GM19395 (cell line): Measurements from ENCODE around the gene RTEL1.

Experiments
- ATAC-seq: cut with Tn5 transposase; IDR thresholded peaks from one replicate; pipeline ENCODE4 v1.9.1; 2021; ENCODE audit warnings: mild to moderate bottlenecking, moderate library complexity; ENCODE audit not compliant: unreplicated experiment

The RTEL1 gene

GRCh38 chr20:63698739-63699465 is 40.8 kb downstream of the RTEL1 start:
- ATAC-seq, result no peak

GRCh38 chr20:63699466-63700198 is 41.5 kb downstream of the RTEL1 start:
- no peak for ATAC-seq

DNA sequence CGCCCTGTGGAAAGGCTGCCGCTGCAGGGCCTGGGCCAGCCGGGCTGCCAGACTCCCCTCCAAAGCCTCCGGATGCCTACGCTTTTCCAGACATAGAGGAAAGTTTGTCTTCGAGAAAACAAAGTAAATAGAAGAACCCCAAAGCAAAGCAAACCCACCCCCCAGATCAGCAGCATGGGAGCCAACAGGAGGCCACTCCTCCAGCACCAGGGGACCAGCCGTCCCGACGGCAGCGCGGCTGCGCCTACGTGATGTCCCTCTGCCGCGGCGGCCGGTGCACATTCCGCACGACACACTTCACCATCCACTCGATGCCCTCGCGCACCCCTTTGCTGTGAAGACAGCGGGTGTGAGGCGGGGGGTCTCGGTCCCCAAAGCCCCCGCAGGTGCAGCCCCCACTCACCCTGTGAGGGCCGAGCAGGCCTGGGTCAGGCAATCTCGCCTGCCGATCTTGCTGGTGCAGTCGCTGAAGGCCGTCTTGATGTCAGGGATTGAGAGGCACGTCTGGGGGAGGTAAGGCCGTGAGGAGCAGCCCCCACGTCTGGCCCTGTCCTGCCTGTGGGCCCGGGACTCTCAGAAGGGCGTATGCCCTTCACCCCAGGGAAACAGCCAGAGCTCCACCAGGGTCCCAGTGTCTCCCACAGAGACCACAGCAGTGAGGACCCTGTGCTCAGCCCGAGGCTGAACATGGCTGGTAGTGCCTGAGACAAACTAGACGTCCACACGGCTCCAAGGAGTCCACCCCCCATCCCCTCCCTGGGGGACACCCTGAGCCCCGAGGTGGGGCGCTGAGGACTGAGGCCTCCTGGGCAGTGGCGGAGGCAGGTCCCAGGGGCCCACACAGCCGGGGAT is 42.3 kb downstream of the RTEL1 start:
- no peak for ATAC-seq

- no peak for ATAC-seq
Measured at GRCh38 chr20:63701051-63701328, 42.9 kb downstream of the RTEL1 start.

DNA sequence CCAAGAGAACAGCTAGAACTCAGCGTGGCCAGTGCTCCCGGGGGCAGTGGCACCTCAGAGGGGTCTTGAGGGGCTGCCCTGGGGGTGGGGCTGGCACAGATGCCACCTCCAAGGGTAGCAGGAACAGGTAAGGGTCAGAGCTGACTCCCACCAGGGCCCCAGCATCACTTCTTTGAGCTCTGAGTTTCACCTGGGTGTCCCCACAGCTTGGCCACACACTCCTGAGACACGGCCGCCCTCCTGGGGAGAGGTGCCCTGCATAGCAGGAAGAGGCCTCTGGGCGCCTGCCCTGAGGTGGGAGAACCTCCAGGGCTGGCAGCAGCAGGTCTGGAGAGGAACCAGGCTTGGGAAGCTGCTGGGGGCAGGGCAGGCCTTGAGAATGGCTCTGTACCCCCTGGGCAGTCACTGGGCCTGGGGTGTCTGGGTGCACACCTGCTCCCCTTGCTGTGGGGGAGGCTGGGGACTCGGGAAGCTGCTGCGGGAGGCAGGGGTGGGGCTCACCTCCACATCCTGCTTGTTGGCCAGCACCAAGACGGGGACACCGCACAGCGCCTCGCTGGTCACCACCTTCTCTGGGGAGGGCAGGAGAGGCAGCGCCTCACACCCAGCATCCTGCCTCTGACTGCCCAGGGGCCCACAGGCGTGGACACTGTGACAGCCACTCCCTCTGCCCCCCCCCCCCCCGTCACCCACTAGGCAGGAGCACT is 43.4 kb downstream of the RTEL1 start:
- ATAC-seq, result no peak

- no peak for ATAC-seq
Measured at GRCh38 chr20:63702036-63702665, 44.0 kb downstream of the RTEL1 start.

DNA sequence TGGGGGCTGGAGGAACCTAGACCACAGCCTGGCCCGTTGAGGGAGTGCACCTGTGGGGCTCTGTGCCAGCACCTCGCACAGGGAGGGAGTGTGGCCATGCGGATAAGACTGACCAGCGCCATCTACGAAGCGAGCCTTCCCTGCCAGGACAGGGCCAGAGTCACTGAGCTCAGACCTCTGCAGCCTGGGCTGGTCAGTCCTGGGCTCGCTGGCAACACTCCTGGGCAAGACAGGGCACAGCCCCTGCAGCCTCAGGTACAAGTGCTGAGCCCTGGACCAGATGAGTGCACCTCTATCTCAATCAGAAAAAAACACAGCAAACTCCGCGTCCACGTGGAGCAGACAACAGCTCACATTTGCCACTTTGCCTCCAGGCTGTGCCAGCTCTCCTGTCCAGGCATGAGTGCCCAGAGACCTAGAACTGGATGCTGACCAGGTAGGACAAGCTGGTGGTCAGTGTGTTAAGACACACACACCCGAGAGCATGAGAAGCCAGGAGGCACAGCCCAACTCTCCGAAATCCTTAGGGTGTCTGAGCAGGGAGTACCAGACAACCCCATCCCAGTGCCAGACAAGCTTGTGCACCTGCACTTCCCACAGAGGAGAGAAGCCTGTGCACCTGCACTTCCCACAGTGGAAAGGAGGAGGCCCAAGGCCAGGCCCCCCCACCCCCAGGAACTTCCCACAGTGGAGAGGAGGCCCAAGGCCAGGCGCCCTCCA is 44.8 kb downstream of the RTEL1 start:
- no peak for ATAC-seq

GRCh38 chr20:63703471-63703975 is 45.4 kb downstream of the RTEL1 start:
- ATAC-seq, result no peak

GRCh38 chr20:63703976-63704748 is 46.0 kb downstream of the RTEL1 start:
- no peak for ATAC-seq

- ATAC-seq, result no peak
Measured at GRCh38 chr20:63704749-63705117, 46.6 kb downstream of the RTEL1 start.

- no peak for ATAC-seq
Measured at GRCh38 chr20:63705232-63706026, 47.3 kb downstream of the RTEL1 start.

- no peak for ATAC-seq
Measured at GRCh38 chr20:63706027-63706695, 48.0 kb downstream of the RTEL1 start.

DNA sequence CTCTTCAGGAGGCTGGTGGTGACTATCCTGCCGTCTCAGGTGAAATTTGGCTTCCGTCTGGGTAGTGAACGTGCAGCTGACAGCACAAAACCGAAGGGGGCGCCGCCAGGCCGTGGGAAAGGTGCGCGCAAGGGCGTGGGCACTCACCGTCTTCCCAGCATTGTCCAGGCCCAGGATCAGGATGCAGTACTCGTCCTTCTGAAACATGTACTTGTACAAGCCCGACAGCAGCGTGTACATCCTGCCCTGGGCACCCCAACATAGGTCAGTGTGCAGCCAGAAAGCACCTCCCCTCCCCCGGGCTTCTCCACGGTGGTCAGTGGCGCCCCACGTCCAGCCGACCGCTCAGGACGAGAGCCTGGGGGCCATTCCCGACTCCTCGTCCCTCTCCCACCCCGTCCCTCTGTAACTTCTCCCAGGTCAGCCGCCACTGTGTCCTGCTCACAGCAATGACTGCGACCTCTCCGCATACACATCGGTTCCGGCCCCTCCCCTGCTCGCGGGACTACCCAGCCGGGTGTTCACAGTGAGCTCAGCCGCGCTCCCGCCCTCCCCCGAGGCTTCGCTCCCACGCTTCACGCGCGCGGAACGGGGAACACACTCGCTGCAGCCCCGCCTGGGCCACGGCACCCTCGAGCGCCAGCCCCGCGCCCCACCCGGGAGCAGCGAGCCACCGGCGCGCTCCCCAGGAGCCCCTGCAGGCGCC is 48.9 kb downstream of the RTEL1 start:
- peak; percentile 23 for ATAC-seq

DNA sequence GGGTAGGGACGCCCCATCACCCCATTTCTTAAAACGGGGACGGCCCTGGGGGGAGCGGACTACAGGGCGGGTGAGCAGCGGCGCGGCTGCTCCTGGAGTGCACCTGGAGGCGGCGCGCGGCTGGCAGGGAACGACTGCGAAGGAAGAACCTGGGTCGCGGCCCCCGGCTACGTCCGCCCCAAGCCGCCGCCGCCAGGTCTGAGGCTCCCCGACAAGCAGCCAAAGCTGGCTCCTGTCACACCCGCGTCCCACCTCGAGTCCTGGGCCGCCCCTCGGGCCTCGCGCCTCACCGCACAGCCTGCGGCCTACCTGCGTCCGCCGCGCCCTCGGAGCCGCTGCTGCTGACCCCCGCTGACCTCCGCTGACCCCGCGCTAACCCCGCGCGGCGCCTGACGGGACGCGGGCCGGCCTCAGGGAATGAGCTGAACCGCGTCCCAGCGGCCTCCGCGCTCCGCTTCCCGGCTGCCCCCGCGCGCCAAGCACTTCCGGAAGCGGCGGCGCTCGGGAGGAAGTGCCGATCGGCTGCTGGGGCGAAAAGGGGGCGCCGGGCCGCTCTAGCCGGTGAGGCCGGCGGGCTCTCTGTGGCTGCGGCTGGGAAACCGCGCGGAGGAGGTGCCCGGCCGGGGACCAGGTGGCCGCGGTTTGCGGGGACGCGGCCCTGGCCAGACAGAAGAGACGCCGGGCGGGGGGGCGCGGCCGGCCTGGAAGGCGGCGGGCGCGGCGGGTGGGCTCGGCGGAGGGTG is 49.6 kb downstream of the RTEL1 start, which contains the start of the genes ARFRP1 and ZGPAT:
TSS of gene ARFRP1 (minus strand) at position 419 of the 743 bp plus-strand sequence. CDS start 885 bp downstream, outside the sequence.
TSS of gene ZGPAT (plus strand) at position 482 of the 743 bp plus-strand sequence. CDS start 542 bp downstream, outside the sequence.
- peak; percentile 62 for ATAC-seq

- peak; percentile 8 for ATAC-seq
Measured at GRCh38 chr20:63708301-63709148, 50.4 kb downstream of the RTEL1 start.
